HFFc6 (cell line): ENCODE results near the gene SS18. TPM values are rescaled to one million over a fixed set of nuclear protein-coding genes. Genes with fewer than 3 reads are reported as not detected.

Experiments used
- DNase-seq: peaks from one replicate; pipeline ENCODE4 v3.0.0-alpha.2; 2018
- H3K27ac Mint-ChIP-seq: 2 replicates; pipeline ENCODE4 v1.8.0; 2020; ENCODE audit warnings: mild to moderate bottlenecking, mixed read lengths
- H3K27me3 Mint-ChIP-seq: 2 replicates; pipeline ENCODE4 v1.8.0; 2021; ENCODE audit warnings: mild to moderate bottlenecking, moderate library complexity, mixed read lengths; ENCODE audit not compliant: insufficient read depth
- H3K36me3 Mint-ChIP-seq: 2 replicates; pipeline ENCODE4 v1.8.0; 2021; ENCODE audit warnings: low read depth, mixed read lengths
- H3K4me1 Mint-ChIP-seq: 2 replicates; pipeline ENCODE4 v1.8.0; 2020; ENCODE audit warnings: low read depth, mixed read lengths
- H3K4me3 Mint-ChIP-seq: 2 replicates; pipeline ENCODE4 v1.8.0; 2020; ENCODE audit warnings: mild to moderate bottlenecking, moderate library complexity, mixed read lengths
- H3K9me3 Mint-ChIP-seq: 2 replicates; pipeline ENCODE4 v1.8.0; 2020; ENCODE audit warnings: mild to moderate bottlenecking, mixed read lengths
- CTCF ChIP-seq: fragments of 200-600 bp; sonication (generic); IDR thresholded peaks from 2 replicates; pipeline ENCODE4 v1.5.0; 2021; ENCODE audit warnings: antibody characterized with exemption, mild to moderate bottlenecking
- total RNA-seq, 6 experiments: library from RNA; stranded (reverse); fragmentation: NEBNext Ultra II Directional; extraction: Animal tissue kit (Norgen Biotek cat#: 25700); gene quantifications; 2 replicates in 1 of 6; 3 replicates in 5 of 6; pipeline ENCODE4 v1.2.3, GENCODE V29; 2021

SS18 gene
- total RNA-seq, 6 experiments from 2014 or later: 59.6 to 70.1 (median 67.9) TPM

- Mint-ChIP-seq H3K27me3 (peaks cover 5% of the 10 kb centered on the region), H3K4me3 (no peak overlapping the region), H3K4me1 (no peaks in the 10 kb centered on the region), H3K36me3 (no peaks in the 10 kb centered on the region), H3K27ac (no peak overlapping the region), H3K9me3 (no peaks in the 10 kb centered on the region)
- TF ChIP-seq CTCF: no peak
- DNase-seq: no peak
Observed at GRCh38 chr18:26002375-26002910, 88.0 kb downstream of the SS18 start.

- DNase-seq: no peak
- Mint-ChIP-seq H3K4me1 (no peaks in the 10 kb centered on the region), H3K9me3 (no peaks in the 10 kb centered on the region), H3K27me3 (peaks cover 2% of the 10 kb centered on the region; the same call in 1 of the 2 replicates), H3K27ac (no peak overlapping the region), H3K36me3 (no peaks in the 10 kb centered on the region), H3K4me3 (no peak overlapping the region)
- no peak for TF ChIP-seq CTCF
Observed at GRCh38 chr18:25998461-25998860, 92.0 kb downstream of the SS18 start.

- no peak overlapping the region for H3K4me3 Mint-ChIP-seq
- no peaks in the 10 kb centered on the region; the same call in none of the 2 replicates for H3K27me3 Mint-ChIP-seq
- TF ChIP-seq CTCF: no peak
- no peak overlapping the region for H3K27ac Mint-ChIP-seq
- DNase-seq: no peak
- H3K36me3 Mint-ChIP-seq: no peaks in the 10 kb centered on the region
- no peaks in the 10 kb centered on the region for H3K4me1 Mint-ChIP-seq
- H3K9me3 Mint-ChIP-seq: no peaks in the 10 kb centered on the region
Observed at GRCh38 chr18:25992566-25992965, 97.8 kb downstream of the SS18 start.

GRCh38 chr18:25990473-25990872 is 99.9 kb downstream of the SS18 start:
- H3K36me3 Mint-ChIP-seq: no peaks in the 10 kb centered on the region
- H3K9me3 Mint-ChIP-seq: no peaks in the 10 kb centered on the region
- no peak for DNase-seq
- no peak for TF ChIP-seq CTCF
- H3K4me1 Mint-ChIP-seq: no peaks in the 10 kb centered on the region
- peaks cover 6% of the 10 kb centered on the region for H3K27me3 Mint-ChIP-seq
- H3K4me3 Mint-ChIP-seq: no peak overlapping the region
- no peak overlapping the region for H3K27ac Mint-ChIP-seq

GRCh38 chr18:25985707-25986394 is 104.6 kb downstream of the SS18 start:
- Mint-ChIP-seq H3K27me3 (peaks cover 13% of the 10 kb centered on the region), H3K9me3 (no peaks in the 10 kb centered on the region)

More at GRCh38 chr18:25985707-25986394, 104.6 kb downstream of the SS18 start:
- no peak for DNase-seq
- H3K4me3 Mint-ChIP-seq: no peak overlapping the region
- no peak overlapping the region for H3K27ac Mint-ChIP-seq
- H3K4me1 Mint-ChIP-seq: no peaks in the 10 kb centered on the region
- no peaks in the 10 kb centered on the region for H3K36me3 Mint-ChIP-seq
- no peak for TF ChIP-seq CTCF
